NCI-H1092 (cell line): Measurements from ENCODE around the gene RPS6KC1.
A peak's percentile ranks its signal among the peaks of the same experiment; 100 is the strongest.
"Not testable (repeated sequence)": the region's sequence is repeated elsewhere in the genome, so short reads cannot be mapped to it uniquely, and the experiment has no call there.

Experiments used
- DNase-seq: peaks from one replicate; lab custom pipeline; 2025; lab: John Stamatoyannopoulos, UW

RPS6KC1 gene

DNA sequence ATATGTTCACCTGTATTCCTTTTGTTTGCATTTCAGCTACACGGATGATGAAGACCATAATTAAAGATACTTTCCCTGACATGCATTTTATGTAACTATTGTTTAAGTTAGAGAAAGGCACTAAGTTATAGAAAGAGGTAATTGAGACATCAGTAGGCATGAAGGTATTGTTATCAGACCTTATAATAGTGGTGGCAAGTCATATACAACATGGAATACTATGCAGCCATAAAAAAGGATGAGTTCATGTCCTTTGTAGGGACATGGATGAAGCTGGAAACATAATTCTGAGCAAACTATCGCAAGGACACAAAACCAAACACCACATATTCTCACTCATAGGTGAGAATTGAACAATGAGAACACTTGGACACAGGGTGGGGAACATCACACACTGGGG, 109.4 kb downstream of the RPS6KC1 start:
- DNase-seq, result not testable (repeated sequence)

GRCh38 chr1:213162338-213162737, 111.3 kb downstream of the RPS6KC1 start:
- DNase-seq, result no peak

- no peak for DNase-seq
Observed at GRCh38 chr1:213162862-213163261, 111.8 kb downstream of the RPS6KC1 start.

- no peak for DNase-seq
Observed at GRCh38 chr1:213163278-213163711, 112.3 kb downstream of the RPS6KC1 start.

- no peak for DNase-seq
Observed at GRCh38 chr1:213164561-213164960, 113.5 kb downstream of the RPS6KC1 start.

DNA sequence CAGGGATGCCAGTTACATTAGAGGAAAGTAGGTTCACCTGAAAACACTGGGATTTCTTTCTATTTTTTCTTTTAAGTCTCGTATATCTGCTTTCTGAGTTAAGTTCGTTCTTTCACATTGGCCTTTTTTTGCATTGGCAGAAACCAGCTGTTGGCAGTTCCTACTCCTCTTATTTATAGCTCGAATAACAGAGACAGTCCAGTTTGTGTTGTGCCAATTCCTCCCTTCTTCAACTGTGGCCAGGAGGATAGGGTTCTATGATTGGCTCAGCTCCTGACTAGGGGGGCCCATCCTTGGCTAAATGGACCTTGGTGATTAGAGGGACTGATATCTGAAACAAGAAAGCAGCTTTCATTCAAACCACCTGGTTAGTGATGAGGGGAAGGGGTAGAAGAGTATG, 115.8 kb downstream of the RPS6KC1 start:
- no peak for DNase-seq

DNA sequence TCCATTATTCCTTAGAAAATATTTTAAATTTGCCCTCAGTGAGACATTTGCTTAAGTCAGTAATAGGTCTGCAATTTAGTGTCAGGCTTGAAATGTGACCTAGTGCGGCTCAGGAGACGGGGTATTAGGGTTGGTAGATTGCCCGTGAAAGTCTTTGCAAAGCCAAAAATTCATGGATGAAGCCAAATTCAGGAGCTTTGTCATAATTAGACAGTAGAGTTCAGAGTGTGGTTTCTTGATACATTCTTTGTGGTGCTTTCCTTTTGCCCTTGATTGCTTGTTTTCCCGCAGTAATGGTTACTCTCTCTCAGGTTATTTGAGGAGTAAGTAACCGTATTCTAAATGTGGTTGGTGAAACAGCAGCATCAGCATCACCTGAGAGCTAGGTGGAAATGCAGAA, 120.7 kb downstream of the RPS6KC1 start:
- no peak for DNase-seq

DNA sequence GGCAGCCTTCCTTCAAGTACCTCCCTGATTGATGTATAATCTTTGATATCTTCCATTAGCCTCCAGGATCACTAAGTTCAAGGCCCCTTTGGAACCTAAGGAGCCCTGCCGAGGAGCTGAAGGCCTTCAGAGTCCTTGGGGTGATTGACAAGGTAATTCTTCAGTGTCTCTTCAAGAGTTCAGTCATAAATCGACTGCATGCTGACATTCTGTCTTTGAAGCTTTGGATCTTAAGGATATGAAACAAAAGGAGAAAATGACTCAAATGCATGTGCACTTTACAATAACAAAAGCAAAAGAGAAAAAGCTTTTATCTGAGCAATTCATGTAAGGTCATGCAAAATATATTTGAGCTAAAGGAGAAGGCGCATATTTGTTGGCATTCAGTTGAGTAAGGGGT, 125.3 kb downstream of the RPS6KC1 start:
- DNase-seq, result no peak

GRCh38 chr1:213179784-213180183, 128.7 kb downstream of the RPS6KC1 start:
- DNase-seq, result no peak

DNA sequence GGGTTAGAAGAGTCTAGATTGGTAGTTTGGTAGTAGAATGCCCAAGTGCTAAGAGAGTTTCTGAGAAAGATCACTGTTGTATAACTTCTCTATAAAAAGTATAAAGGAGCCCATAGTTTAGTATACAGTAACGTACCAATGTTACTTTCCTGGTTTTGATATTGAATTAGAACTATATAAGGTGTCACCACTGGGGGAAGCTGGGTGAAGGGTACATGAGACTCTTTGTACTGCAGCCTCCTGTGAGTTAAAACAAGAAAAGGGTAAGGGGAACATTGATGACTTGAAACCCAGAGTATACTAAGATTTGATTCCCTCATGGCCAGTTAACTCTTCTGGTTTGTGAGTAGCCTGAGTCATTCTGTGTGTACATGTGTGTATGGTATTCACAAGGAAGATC, 129.8 kb downstream of the RPS6KC1 start:
- DNase-seq, result no peak

GRCh38 chr1:213183036-213183672, 132.1 kb downstream of the RPS6KC1 start:
- no peak for DNase-seq

DNA sequence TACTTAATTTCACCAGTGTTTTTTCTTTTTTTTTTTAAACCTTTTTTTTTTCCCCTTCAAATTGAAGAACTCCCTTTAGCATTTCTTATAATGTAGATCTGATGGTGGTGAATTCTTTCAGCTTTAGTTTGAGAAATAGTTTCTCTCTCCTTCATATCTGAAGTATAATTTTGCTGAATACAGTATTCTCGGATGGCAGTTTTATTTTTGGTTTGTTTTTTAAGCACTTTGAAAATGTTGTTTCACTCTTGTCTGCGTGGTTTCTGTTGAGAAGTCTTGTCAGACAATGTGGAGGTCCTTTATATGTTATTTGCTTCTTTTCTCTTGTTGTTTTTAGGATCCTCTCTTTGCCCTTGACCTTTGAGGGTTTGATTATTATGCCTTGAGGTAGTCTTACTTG, 135.1 kb downstream of the RPS6KC1 start:
- no peak for DNase-seq

DNA sequence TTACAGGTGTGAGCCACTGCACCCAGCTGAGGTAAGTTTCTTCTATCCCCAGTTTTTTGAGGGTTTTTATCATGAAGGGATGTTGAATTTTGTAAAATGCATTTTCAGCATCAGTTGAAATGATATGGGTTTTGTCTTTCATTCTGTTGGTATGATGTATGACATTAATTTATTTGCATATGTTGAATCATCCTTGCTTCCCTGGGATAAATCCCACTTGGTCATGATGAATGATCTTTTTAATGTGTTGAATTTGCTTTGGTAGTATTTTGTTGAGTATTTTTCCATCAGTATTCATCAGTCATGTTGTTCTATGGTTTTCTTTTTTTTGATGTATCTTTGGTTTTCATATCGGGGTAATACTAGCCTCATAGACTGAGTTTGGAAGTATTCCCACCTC, 141.0 kb downstream of the RPS6KC1 start:
- no peak for DNase-seq

- DNase-seq, result no peak
Observed at GRCh38 chr1:213194383-213194782, 143.3 kb downstream of the RPS6KC1 start.

GRCh38 chr1:213194855-213195254, 143.8 kb downstream of the RPS6KC1 start:
- no peak for DNase-seq

DNA sequence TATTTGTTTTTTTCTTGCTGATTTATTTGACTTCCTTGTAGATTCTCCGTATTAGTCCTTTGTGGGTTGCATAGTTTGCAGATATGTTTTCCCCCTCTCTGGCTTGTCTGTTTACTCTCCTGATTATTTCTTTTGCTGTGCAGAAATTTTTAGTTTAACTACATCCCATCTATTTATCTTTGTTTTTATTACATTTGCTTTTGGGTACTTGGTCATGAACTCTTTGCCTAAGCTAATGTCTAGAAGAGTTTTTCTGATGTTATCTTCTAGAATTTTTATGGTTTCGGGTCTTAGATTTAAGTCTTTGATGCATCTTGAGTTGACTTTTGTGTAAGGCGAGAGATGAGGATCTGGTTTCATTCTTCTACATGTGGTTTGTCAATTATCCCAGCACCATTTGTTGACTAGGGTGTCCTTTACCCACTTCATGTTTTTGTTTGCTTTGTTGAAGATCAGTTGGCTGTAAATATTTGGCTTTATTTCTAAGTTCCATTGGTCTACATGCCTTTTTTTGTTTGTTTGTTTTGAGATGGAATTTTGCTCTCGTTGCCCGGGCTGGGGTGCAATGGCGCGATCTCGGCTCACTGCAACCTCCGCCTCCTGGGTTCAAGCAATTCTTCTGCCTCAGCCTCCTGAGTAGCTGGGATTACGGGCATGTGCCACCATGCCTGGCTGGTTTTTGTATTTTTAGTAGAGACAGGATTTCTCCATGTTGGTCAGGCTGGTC, 145.4 kb downstream of the RPS6KC1 start:
- not testable (repeated sequence) for DNase-seq

- DNase-seq, result no peak
Observed at GRCh38 chr1:213200630-213201029, 149.6 kb downstream of the RPS6KC1 start.

GRCh38 chr1:213201380-213202155, 150.5 kb downstream of the RPS6KC1 start:
- no peak for DNase-seq

DNA sequence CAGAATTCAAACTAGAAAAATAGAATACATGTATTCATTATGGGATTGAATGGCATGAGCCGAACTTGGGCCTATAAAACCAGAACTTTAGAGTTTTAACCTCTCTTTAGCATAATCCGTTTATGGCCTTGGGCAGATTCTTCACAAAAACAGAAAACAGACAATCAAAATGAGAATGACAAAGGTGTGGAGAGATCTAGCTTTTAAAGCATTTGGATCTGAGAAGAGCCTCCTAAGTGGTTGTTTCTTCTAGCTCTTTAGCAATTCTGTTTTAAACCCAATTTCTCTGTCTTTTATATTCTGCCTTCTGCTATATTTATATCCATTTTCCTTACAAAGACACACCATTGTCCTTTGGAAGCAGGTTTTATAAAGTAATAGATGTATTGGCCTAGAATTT, 160.2 kb downstream of the RPS6KC1 start:
- no peak for DNase-seq

GRCh38 chr1:213219076-213219475, 168.0 kb downstream of the RPS6KC1 start:
- not testable (repeated sequence) for DNase-seq

DNA sequence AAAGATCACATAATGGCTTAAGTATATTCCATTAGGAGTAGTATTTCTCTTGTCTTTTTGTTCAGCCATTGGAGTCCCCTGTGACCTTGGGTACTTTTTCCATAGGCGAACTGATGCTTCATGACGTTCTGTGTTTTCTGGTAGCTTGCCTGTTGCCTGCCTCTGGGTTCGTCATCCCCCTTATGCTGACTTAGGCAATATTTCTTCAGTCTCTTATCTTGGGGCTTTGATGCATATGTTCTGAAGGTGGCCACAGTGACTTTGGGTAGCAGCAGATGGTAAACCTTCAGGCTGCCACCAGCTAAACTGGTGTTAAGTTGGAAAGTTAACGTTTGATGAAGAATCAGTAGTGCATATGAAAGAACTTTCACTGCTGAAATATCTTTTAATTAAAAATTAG, 170.2 kb downstream of the RPS6KC1 start:
- no peak for DNase-seq

- no peak for DNase-seq
Observed at GRCh38 chr1:213227458-213227857, 176.4 kb downstream of the RPS6KC1 start.

- DNase-seq, result peak; percentile 34
Observed at GRCh38 chr1:213231795-213232231, 180.8 kb downstream of the RPS6KC1 start.
